ENCODE results near the gene COQ7.

DNA sequence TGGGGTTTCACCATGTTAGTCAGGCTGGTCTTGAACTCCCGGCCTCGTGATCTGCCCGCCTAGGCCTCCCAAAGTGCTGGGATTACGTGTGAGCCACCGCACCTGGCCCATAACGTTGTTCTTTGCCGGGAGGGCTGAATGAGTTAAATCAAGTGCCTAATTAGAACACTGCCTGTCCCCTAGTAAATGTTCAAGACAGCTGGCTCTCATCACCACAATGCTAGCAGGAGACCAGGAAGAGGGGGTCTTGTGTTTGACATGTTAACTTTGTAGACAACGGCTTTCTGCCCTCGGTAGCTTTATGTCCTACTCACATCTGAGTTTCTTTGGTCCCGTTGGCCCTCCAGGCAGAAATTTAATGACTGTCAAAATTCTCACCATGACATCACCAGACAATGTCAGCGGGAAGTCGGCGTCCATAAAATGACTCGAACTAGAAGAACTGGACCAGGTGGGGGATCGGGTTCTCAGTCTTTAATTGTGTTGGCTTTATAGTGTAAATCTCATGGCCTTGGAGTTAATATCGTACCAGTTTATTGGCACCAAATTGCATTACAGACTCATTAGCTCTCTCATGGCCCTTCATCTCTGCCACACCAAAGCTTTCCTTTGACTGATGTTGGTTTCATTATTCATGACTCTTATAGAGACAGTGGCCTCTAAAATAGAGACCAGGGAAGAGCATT, 34.9 kb downstream of the COQ7 start:
- no peak for TF ChIP-seq RAD21 (IDR thresholded peaks at IDR 0.05; ENCODE audit: low read length)
- TF ChIP-seq BHLHE40 (IDR thresholded peaks at IDR 0.05; ENCODE audit: low read depth, low read length) = no peak
- TF ChIP-seq, protein P1, sequence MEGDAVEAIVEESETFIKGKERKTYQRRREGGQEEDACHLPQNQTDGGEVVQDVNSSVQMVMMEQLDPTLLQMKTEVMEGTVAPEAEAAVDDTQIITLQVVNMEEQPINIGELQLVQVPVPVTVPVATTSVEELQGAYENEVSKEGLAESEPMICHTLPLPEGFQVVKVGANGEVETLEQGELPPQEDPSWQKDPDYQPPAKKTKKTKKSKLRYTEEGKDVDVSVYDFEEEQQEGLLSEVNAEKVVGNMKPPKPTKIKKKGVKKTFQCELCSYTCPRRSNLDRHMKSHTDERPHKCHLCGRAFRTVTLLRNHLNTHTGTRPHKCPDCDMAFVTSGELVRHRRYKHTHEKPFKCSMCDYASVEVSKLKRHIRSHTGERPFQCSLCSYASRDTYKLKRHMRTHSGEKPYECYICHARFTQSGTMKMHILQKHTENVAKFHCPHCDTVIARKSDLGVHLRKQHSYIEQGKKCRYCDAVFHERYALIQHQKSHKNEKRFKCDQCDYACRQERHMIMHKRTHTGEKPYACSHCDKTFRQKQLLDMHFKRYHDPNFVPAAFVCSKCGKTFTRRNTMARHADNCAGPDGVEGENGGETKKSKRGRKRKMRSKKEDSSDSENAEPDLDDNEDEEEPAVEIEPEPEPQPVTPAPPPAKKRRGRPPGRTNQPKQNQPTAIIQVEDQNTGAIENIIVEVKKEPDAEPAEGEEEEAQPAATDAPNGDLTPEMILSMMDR (conservative IDR thresholded peaks at IDR 0.05; ENCODE audit: low read depth, low read length) = no peak
- no peak for TF ChIP-seq CHD1 (IDR thresholded peaks at IDR 0.05; ENCODE audit: low read depth, low read length)
- no peak for TF ChIP-seq POLR2A (IDR thresholded peaks at IDR 0.05; ENCODE audit: low read depth, low read length)
- no peak for TF ChIP-seq SMC3 (IDR thresholded peaks at IDR 0.05; ENCODE audit: low read depth, low read length)
- no peak for TF ChIP-seq RFX5 (IDR thresholded peaks at IDR 0.05; ENCODE audit: low read depth, low read length)
- TF ChIP-seq NFE2L2 (IDR thresholded peaks at IDR 0.05; ENCODE audit: low read depth, low read length) = no peak
- TF ChIP-seq, protein P2, sequence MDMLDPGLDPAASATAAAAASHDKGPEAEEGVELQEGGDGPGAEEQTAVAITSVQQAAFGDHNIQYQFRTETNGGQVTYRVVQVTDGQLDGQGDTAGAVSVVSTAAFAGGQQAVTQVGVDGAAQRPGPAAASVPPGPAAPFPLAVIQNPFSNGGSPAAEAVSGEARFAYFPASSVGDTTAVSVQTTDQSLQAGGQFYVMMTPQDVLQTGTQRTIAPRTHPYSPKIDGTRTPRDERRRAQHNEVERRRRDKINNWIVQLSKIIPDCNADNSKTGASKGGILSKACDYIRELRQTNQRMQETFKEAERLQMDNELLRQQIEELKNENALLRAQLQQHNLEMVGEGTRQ (IDR thresholded peaks at IDR 0.05; ENCODE audit: low read depth, low read length) = no peak
- no peak for TF ChIP-seq FOS (IDR thresholded peaks at IDR 0.05; ENCODE audit: low read depth, low read length)
- TF ChIP-seq MXI1 (IDR thresholded peaks at IDR 0.05; ENCODE audit: borderline replicate concordance, low read depth, low read length) = no peak
- no peak for TF ChIP-seq CEBPB (IDR thresholded peaks at IDR 0.05; ENCODE audit: low read depth, low read length)
- TF ChIP-seq MAFK (IDR thresholded peaks at IDR 0.05; ENCODE audit: low read depth, low read length) = no peak
- TF ChIP-seq ELK1 (IDR thresholded peaks at IDR 0.05; ENCODE audit: borderline replicate concordance, low read depth, low read length) = no peak
